EH (cell line): ENCODE data around the gene ACADS.
A peak's percentile ranks its signal among the peaks of the same experiment; 100 is the strongest.

ENCODE experiments used
- DNase-seq: peaks from one replicate; pipeline ENCODE4 v3.0.0-alpha.2; 2015; ENCODE audit warnings: low read depth

The ACADS gene

GRCh38 chr12:120757949-120758348 lies 32.3 kb downstream of the ACADS start:
- no peak for DNase-seq

GRCh38 chr12:120758798-120759590 lies 33.4 kb downstream of the ACADS start:
- no peak for DNase-seq

- DNase-seq = no peak
Measured at GRCh38 chr12:120759591-120760348, 34.1 kb downstream of the ACADS start.

- no peak for DNase-seq
Measured at GRCh38 chr12:120760349-120761254, 35.0 kb downstream of the ACADS start.

- DNase-seq = peak; percentile 74
Measured at GRCh38 chr12:120761519-120761934, 35.9 kb downstream of the ACADS start.

GRCh38 chr12:120762086-120762485 lies 36.5 kb downstream of the ACADS start:
- DNase-seq = no peak

- no peak for DNase-seq
Measured at GRCh38 chr12:120763250-120763649, 37.6 kb downstream of the ACADS start.

GRCh38 chr12:120764816-120765215 lies 39.2 kb downstream of the ACADS start:
- no peak for DNase-seq

GRCh38 chr12:120766566-120766965 lies 40.9 kb downstream of the ACADS start:
- no peak for DNase-seq

GRCh38 chr12:120767071-120768024 lies 41.7 kb downstream of the ACADS start:
- DNase-seq = no peak

GRCh38 chr12:120771097-120771496 lies 45.5 kb downstream of the ACADS start:
- DNase-seq = no peak

GRCh38 chr12:120774169-120774916 lies 48.7 kb downstream of the ACADS start:
- no peak for DNase-seq

GRCh38 chr12:120775862-120776552 lies 50.4 kb downstream of the ACADS start:
- DNase-seq = no peak

- DNase-seq = peak; percentile 64
Measured at GRCh38 chr12:120783197-120783596, 57.6 kb downstream of the ACADS start.

GRCh38 chr12:120784804-120785203 lies 59.2 kb downstream of the ACADS start:
- no peak for DNase-seq

GRCh38 chr12:120787889-120788288 lies 62.3 kb downstream of the ACADS start:
- DNase-seq = no peak
